ENCODE data around the gene USP48. TPM values are rescaled to one million over a fixed set of nuclear protein-coding genes. Genes with fewer than 3 reads are reported as not detected.

USP48 gene
- total and polyA plus RNA-seq, 2 donors (not counting 1 experiment from before 2014, with no cell fraction given): 34.1 to 45.6 TPM

DNA sequence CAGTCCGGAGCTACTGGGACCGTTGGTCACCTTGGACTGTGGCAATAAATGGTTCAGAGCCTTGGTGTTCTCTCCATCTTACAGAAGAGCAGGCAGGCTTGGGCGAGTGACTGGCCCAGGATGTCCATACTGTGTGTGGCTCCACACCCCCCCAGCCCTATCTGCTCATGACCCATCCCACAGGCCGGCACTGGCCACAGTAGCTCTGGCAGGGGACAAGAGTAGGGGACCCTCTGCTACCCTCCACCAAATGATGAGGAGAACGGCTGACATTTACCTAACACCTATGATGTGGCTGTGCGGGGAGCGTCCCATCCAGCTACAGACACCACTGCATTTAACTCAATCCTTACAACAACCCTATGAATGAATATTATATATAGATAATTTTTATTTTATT is 42.4 kb upstream of the USP48 start:
- DNase-seq (ENCODE audit: low read depth in 2 of 2): no peak
- H3K4me2 ChIP-seq (ENCODE audit: extremely low read depth, insufficient read depth, low read length): no peak overlapping the region
- H4K20me1 ChIP-seq (ENCODE audit: control insufficient read depth, extremely low read depth, insufficient read depth, low read length): no peaks in the 10 kb centered on the region
- H3K27ac ChIP-seq (ENCODE audit: insufficient read depth, low read length): no peak overlapping the region
- no peak overlapping the region for H2AFZ ChIP-seq (ENCODE audit: low read length)
- H3K9ac ChIP-seq (ENCODE audit: insufficient read depth, low read length): no peak overlapping the region
- no peaks in the 10 kb centered on the region for H3K79me2 ChIP-seq (ENCODE audit: control insufficient read depth, insufficient read depth, low read length)
- H3K9me3 ChIP-seq (ENCODE audit: control insufficient read depth, insufficient read depth, low read depth, low read length): no peaks in the 10 kb centered on the region
- no peaks in the 10 kb centered on the region for H3K27me3 ChIP-seq (ENCODE audit: control insufficient read depth, insufficient read depth, low read length)
- no peak overlapping the region for H3K4me3 ChIP-seq (replicated peaks in 1 of 4; ENCODE audit: control extremely low read depth in 1 of 4, insufficient read depth in 1 of 4, low read depth in 3 of 4, low read length in 4 of 4)
- no peaks in the 10 kb centered on the region for H3K4me1 ChIP-seq (ENCODE audit: control insufficient read depth, extremely low read depth, insufficient read depth, low read length)
- no peak for TF ChIP-seq EZH2 (IDR thresholded peaks at IDR 0.05; ENCODE audit: low read length, missing control alignments)
- TF ChIP-seq, protein P1, sequence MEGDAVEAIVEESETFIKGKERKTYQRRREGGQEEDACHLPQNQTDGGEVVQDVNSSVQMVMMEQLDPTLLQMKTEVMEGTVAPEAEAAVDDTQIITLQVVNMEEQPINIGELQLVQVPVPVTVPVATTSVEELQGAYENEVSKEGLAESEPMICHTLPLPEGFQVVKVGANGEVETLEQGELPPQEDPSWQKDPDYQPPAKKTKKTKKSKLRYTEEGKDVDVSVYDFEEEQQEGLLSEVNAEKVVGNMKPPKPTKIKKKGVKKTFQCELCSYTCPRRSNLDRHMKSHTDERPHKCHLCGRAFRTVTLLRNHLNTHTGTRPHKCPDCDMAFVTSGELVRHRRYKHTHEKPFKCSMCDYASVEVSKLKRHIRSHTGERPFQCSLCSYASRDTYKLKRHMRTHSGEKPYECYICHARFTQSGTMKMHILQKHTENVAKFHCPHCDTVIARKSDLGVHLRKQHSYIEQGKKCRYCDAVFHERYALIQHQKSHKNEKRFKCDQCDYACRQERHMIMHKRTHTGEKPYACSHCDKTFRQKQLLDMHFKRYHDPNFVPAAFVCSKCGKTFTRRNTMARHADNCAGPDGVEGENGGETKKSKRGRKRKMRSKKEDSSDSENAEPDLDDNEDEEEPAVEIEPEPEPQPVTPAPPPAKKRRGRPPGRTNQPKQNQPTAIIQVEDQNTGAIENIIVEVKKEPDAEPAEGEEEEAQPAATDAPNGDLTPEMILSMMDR (conservative IDR thresholded peaks at IDR 0.05 in 1 of 2, IDR thresholded peaks at IDR 0.05 in 1 of 2; ENCODE audit: low read depth in 1 of 2, low read length in 2 of 2): no peak
- H3K36me3 ChIP-seq (ENCODE audit: control insufficient read depth, insufficient read depth, low read length): peaks cover 50% of the 10 kb centered on the region

GRCh38 chr1:21824926-21825325 is 42.0 kb upstream of the USP48 start:
- TF ChIP-seq, protein P1 (conservative IDR thresholded peaks at IDR 0.05 in 1 of 2, IDR thresholded peaks at IDR 0.05 in 1 of 2; ENCODE audit: low read depth in 1 of 2, low read length in 2 of 2): no peak
- no peak for TF ChIP-seq EZH2 (IDR thresholded peaks at IDR 0.05; ENCODE audit: low read length, missing control alignments)
- no peaks in the 10 kb centered on the region for H3K4me1 ChIP-seq (ENCODE audit: control insufficient read depth, extremely low read depth, insufficient read depth, low read length)
- H3K4me3 ChIP-seq (replicated peaks in 1 of 4; ENCODE audit: control extremely low read depth in 1 of 4, insufficient read depth in 1 of 4, low read depth in 3 of 4, low read length in 4 of 4): no peak overlapping the region
- no peaks in the 10 kb centered on the region for H3K9me3 ChIP-seq (ENCODE audit: control insufficient read depth, insufficient read depth, low read depth, low read length)
- H3K27me3 ChIP-seq (ENCODE audit: control insufficient read depth, insufficient read depth, low read length): no peaks in the 10 kb centered on the region
- H3K9ac ChIP-seq (ENCODE audit: insufficient read depth, low read length): no peak overlapping the region
- no peak for DNase-seq (ENCODE audit: low read depth in 2 of 2)
- H3K79me2 ChIP-seq (ENCODE audit: control insufficient read depth, insufficient read depth, low read length): no peaks in the 10 kb centered on the region
- H3K36me3 ChIP-seq (ENCODE audit: control insufficient read depth, insufficient read depth, low read length): peaks cover 48% of the 10 kb centered on the region
- no peaks in the 10 kb centered on the region for H4K20me1 ChIP-seq (ENCODE audit: control insufficient read depth, extremely low read depth, insufficient read depth, low read length)
- no peak overlapping the region for H3K27ac ChIP-seq (ENCODE audit: insufficient read depth, low read length)
- H3K4me2 ChIP-seq (ENCODE audit: extremely low read depth, insufficient read depth, low read length): no peak overlapping the region
- H2AFZ ChIP-seq (ENCODE audit: low read length): no peak overlapping the region

- H2AFZ ChIP-seq (ENCODE audit: low read length): no peak overlapping the region
- no peaks in the 10 kb centered on the region for H3K27me3 ChIP-seq (ENCODE audit: control insufficient read depth, insufficient read depth, low read length)
- TF ChIP-seq EZH2 (IDR thresholded peaks at IDR 0.05; ENCODE audit: low read length, missing control alignments): no peak
- TF ChIP-seq, protein P1 (conservative IDR thresholded peaks at IDR 0.05 in 1 of 2, IDR thresholded peaks at IDR 0.05 in 1 of 2; ENCODE audit: low read depth in 1 of 2, low read length in 2 of 2): no peak
- DNase-seq (ENCODE audit: low read depth in 2 of 2): no peak
- no peaks in the 10 kb centered on the region for H3K4me1 ChIP-seq (ENCODE audit: control insufficient read depth, extremely low read depth, insufficient read depth, low read length)
- peaks cover 40% of the 10 kb centered on the region for H3K36me3 ChIP-seq (ENCODE audit: control insufficient read depth, insufficient read depth, low read length)
- H4K20me1 ChIP-seq (ENCODE audit: control insufficient read depth, extremely low read depth, insufficient read depth, low read length): no peaks in the 10 kb centered on the region
- H3K27ac ChIP-seq (ENCODE audit: insufficient read depth, low read length): no peak overlapping the region
- no peak overlapping the region for H3K4me2 ChIP-seq (ENCODE audit: extremely low read depth, insufficient read depth, low read length)
- H3K9ac ChIP-seq (ENCODE audit: insufficient read depth, low read length): no peak overlapping the region
- no peaks in the 10 kb centered on the region for H3K9me3 ChIP-seq (ENCODE audit: control insufficient read depth, insufficient read depth, low read depth, low read length)
- no peak overlapping the region for H3K4me3 ChIP-seq (replicated peaks in 1 of 4; ENCODE audit: control extremely low read depth in 1 of 4, insufficient read depth in 1 of 4, low read depth in 3 of 4, low read length in 4 of 4)
- H3K79me2 ChIP-seq (ENCODE audit: control insufficient read depth, insufficient read depth, low read length): no peaks in the 10 kb centered on the region
Observed at GRCh38 chr1:21823980-21824702, 41.2 kb upstream of the USP48 start.
